Stimulated activated CD4-positive, alpha-beta T cell treated with anti-CD3 and anti-CD28 coated beads, Interleukin-15, amount 100 ng/mL, for 24 hours (primary cell): ENCODE results near the gene UHRF1.
"Not testable (repeated sequence)": the region's sequence is repeated elsewhere in the genome, so short reads cannot be mapped to it uniquely, and the experiment has no call there.

Experiments used
- DNase-seq: peaks from one replicate; pipeline ENCODE4 v3.0.0-alpha.2; 2020

UHRF1 gene

GRCh38 chr19:4909156-4909896 lies at the start of gene UHRF1:
Gene UHRF1, plus strand, starts transcription at chr19:4909501. Its CDS starts 1,385 bp downstream, at chr19:4910886.
- peak; percentile 91 for DNase-seq

DNA sequence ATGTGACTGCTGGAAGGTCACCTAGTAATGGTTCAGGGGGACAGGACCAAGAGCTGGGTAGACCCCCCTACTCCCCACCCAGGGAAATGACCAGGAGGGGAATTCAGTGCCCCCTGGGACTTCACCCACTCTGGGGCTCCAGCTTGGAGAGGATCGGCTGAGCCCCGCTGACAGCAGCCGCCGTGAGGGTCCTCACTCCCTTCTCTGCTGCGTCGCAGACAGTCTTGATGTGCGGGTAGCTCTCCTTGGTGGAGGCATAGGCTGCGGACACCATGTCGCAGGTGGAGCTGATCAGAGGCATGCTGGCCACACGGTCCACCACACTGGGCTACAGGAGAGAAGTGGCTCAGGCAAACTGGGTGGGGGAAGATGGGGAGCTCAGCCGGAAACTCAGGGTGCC lies 49.6 kb upstream of the UHRF1 start:
- DNase-seq: no peak

- DNase-seq: no peak
These were observed 48.2 kb upstream of the UHRF1 start for GRCh38 chr19:4861147-4861546.

DNA sequence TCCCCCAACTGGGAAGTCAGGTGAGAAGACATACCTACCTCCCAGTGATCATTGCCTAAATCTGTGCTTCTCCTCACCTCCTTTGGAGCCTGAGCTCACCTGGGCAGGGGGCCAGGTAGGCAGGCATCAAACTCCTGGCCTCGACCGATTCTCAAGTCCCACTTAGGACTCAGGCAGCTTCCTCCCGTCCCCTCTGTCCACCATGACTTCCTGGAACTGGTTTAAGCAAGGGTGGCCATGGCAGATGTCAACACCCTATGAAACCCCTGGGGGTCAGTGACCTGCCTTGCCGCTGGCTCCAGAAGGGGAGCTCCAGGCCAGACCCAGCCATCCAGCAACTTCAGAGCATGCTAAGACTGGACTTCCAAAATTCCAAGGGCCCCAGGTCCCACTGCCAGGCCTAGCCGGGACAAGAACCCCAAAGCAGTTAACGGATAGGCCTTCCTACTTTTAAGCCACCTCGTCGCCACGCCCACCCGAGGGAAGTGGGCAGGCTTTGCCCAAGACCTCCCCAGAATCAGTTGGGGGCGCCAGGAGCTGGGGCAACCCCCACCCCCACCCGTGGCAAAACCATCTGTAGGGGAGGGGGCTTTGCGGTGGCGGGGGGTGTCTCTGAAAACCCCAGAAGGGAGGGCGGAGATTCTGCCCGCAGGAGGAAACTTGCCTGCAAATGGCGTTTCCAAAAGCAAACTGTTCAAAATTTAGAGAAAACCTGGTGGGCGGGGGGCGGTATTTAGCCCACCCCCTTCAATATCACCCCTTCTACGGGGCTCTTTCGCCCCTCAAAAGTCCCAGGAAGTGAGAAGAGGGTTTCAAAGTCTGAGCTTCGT lies 42.5 kb upstream of the UHRF1 start:
- DNase-seq: peak; percentile 63

- peak; percentile 96 for DNase-seq
These were observed 41.6 kb upstream of the UHRF1 start, which contains the start of gene PLIN3 for GRCh38 chr19:4867534-4868285. Gene PLIN3, minus strand, starts transcription at chr19:4867667. Its CDS starts 6,273 bp downstream, at chr19:4861394.

- DNase-seq: no peak
These were observed 40.9 kb upstream of the UHRF1 start for GRCh38 chr19:4868286-4868834.

DNA sequence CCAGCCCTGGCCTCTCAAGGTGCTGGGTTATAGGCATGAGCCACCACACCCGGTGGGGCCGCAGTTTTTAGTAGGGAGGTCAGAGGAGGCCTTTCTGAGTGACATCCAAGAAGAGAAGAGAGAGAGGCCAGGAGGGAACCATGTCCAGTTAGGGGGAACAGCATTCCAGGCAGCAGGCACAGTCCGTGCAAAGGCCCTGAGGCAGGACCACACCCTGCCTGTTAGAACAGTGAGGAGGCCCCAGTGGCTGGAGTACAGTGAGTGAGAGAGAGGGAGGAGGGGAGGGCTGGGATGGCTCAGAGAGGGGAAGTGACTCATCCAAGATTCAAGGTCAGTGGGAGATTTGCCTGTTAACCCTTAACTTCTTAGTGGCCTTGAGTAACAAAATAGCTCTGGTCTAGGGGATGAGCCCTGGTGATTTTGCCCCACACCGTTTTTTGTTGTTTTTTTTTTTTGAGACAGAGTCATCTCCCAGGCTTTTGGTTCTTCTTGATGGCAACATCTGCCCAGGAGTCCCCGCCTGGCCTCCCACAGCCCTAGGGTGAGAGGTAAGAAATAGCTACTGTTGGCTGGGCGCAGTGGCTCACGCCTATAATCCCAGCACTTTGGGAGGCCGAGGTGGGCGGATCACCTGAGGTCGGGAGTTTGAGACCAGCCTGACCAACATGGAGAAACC lies 39.1 kb upstream of the UHRF1 start:
- peak; percentile 50 for DNase-seq

DNA sequence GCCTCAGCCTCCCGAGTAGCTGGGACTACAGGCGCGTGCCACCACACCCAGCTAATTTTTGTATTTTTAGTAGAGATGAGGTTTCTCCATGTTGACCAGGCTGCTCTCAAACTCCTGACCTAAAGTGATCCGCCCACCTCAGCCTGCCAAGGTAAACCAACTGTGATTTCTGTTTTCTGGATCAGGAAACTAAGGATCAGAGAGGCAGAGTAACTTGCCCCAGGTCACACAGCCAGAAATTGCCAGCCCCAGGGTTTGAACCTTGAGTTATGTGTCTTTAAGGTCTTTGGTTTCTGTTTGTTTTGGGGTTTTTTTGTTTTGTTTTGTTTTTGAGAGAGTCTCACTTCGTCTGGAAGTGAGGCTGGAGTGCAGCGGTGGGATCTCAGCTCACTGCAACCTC lies 37.6 kb upstream of the UHRF1 start:
- DNase-seq: no peak

GRCh38 chr19:4873930-4874329 lies 35.4 kb upstream of the UHRF1 start:
- DNase-seq: no peak

DNA sequence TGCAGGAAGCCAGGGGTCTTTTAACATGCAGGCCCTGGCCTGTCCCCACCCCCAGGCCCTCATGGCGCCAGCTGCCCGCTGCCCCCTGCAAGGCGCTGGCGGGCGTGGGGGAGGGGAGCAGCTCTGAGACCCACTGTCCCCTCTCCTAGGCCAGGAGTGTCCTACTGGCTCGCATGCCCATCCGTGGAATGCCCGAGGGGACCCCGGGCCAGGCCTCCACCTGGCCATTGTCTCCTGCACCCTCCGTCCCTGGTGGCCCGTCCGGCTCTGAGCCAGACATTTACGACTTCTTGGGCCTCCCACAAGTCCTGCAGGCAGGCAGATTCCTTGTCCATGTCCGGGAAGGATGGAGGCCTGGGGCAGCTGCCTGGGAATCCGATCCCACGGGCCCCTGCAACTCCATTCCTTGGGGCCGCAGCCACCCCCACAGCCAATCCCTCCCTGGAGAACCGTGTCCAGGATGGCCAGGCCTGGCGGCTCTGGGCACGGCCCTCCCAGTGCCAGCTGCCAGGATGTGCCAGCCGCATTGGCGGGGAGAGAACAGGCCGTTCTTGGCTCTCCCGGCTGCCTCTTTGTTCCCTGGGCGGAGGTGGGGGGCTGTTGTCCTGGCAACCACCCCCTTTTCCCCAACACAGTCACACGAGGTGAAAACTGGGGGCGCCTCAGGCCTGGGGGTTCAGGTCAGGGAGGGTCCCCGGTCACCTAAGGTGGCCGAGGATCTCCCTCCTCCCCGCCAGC lies 31.4 kb upstream of the UHRF1 start:
- DNase-seq: no peak

GRCh38 chr19:4878491-4878968 lies 30.8 kb upstream of the UHRF1 start:
- DNase-seq: peak; percentile 26

DNA sequence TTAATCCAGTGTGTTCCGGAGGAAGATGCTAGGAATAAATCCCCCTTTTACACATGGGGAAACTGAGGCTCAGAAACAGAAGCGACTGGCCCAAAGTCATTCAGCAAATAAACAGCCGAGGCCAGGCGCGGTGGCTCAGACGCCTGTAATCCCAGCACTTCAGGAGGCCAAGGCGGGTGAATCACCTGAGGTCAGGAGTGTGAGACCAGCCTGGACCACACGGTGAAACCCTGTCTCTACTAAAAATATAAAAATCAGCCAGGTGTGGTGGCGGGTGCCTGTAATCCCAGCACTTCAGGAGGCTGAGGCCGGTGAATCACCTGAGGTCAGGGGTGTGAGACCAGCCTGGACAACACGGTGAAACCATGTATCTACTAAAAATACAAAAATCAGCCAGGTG lies 30.3 kb upstream of the UHRF1 start:
- no peak for DNase-seq

DNA sequence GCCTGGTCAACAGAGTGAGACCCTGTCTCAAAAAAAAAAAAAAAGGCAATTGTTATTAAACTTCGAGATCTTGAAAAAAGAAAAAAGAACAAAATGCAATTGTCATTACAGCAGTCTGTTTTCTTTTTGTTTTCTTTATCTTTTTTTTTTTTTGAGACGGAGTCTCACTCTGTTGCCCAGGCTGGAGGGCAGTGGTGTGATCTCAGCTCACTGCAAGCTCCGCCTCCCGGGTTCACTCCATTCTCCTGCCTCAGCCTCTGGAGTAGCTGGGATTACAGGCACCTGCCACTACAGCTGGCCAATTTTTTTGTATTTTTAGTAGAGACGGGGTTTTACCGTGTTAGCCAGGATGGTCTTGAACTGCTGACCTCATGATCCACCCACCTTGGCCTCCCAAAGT lies 26.4 kb upstream of the UHRF1 start:
- not testable (repeated sequence) for DNase-seq

DNA sequence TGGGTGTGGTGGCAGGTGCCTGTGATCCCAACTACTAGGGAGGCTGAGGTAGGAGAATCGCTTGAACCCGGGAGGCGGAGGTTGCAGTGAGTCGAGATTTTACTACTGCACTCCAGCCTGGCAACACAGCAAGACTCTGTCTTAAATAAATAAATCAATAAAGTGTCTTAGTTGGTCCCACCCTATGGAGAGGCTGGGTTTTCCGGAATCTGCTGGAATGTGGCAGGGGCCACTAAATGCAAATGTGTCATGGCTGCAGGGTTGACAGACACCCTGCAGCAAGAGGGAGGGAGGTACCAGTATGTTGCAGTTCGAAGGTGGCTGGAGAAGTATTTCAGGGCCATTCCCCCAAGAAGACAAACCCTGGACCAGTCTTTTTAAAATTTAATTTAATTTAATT lies 24.3 kb upstream of the UHRF1 start:
- DNase-seq: not testable (repeated sequence)

GRCh38 chr19:4887803-4888202 lies 21.5 kb upstream of the UHRF1 start:
- not testable (repeated sequence) for DNase-seq

- no peak for DNase-seq
These were observed 20.1 kb upstream of the UHRF1 start for GRCh38 chr19:4889034-4889815.

DNA sequence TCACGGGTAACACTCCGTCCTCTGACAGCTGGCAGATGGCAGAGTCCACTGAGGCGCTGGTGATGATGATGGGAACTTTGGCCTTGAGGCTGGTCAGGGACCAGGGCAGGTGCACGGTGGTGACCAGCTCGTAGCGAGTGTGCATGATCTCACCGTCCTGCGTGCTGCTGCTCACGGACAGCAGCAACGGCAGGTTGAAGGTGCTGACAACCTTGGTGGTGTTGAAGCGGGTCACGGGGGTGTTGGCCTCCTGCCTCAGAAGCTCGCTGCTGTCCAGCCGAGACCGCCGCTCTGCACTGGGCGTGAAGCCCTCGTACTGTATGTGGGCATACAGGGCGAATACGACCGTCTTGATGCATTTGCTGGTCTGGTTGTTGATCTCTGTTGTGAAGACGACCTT lies 18.2 kb upstream of the UHRF1 start:
- DNase-seq: no peak

DNA sequence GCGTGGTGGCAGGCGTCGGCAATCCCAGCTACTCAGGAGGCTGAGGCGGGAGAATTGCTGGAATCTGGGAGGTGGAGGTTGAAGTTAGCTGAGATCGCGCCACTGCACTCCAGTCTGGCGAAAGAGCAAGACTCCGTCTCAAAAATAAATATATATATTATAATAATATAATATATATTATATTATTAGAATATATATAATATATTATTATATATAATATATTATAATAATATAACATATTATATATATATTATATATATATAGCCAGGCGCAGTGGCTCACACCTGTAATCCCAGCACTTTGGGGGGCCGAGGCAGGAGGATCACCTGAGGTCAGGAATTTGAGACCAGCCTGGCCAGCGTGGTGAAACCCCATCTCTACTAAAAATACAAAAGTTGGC lies 16.3 kb upstream of the UHRF1 start:
- not testable (repeated sequence) for DNase-seq

- no peak for DNase-seq
These were observed 12.9 kb upstream of the UHRF1 start for GRCh38 chr19:4896372-4896771.

DNA sequence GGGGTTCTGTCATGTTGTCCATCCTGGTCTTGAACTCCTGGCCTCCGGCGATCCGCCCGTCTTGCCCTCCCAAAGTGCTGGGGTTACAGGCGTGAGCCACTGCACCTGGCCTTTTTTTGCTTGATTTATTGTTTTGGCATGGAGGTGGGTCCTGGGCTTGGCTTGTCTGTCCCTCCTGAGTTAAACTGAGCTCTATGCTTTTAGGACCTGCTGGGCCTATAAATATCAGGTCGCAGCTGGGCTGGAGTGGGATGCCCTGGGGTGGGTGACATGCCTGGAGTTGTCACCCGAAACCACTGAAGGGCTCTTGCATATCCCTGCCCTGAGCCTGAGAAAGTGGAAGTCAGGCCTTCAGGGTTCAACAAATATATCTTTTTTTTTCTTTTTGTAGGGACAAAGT lies 12.2 kb upstream of the UHRF1 start:
- DNase-seq: no peak

DNA sequence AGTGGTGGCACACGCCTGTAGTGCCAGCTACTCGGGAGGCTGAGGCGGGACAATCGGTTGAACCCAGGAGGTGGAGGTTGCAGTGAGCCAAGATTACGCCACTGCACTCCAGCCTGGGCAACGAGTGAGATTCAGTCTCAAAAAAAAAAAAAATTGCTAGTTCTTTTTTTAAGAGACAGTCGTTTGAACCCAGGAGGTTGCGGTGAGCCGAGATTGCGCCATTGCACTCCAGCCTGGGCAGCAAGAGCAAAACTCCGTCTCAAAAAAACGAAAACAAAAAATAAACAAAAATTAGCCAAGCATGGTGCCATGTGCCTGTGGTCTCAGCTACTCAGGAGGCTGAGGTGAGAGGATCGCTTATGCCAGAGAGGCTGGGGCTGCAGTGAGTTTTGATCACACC lies 8.4 kb upstream of the UHRF1 start:
- not testable (repeated sequence) for DNase-seq
